ENCODE results near the gene TRIM38.

TRIM38 gene

GRCh38 chr6:26028746-26029569 lies 66.4 kb downstream of the TRIM38 start:
- no peak for DNase-seq

- DNase-seq: no peak
Observed at GRCh38 chr6:26029570-26029856, 66.9 kb downstream of the TRIM38 start.

GRCh38 chr6:26029857-26030653 lies 67.5 kb downstream of the TRIM38 start:
- no peak for DNase-seq

GRCh38 chr6:26030716-26031115 lies 68.1 kb downstream of the TRIM38 start:
- DNase-seq: no peak

GRCh38 chr6:26031151-26031594 lies 68.6 kb downstream of the TRIM38 start:
- DNase-seq: no peak

GRCh38 chr6:26031595-26032339 lies 69.2 kb downstream of the TRIM38 start:
- peak; percentile 93 for DNase-seq

- peak; percentile 58 for DNase-seq
Observed at GRCh38 chr6:26032340-26033084, 69.9 kb downstream of the TRIM38 start.

GRCh38 chr6:26033085-26033940 lies 70.7 kb downstream of the TRIM38 start:
- DNase-seq: peak; percentile 83

- no peak for DNase-seq
Observed at GRCh38 chr6:26033941-26034354, 71.3 kb downstream of the TRIM38 start.

- DNase-seq: no peak
Observed at GRCh38 chr6:26034905-26035304, 72.3 kb downstream of the TRIM38 start.
